RKO (cell line): ENCODE results near the gene IRX2.

Source experiments
- DNase-seq: peaks from one replicate; pipeline ENCODE4 v3.0.0-alpha.2; 2016; ENCODE audit warnings: low spot score

The IRX2 gene

DNA sequence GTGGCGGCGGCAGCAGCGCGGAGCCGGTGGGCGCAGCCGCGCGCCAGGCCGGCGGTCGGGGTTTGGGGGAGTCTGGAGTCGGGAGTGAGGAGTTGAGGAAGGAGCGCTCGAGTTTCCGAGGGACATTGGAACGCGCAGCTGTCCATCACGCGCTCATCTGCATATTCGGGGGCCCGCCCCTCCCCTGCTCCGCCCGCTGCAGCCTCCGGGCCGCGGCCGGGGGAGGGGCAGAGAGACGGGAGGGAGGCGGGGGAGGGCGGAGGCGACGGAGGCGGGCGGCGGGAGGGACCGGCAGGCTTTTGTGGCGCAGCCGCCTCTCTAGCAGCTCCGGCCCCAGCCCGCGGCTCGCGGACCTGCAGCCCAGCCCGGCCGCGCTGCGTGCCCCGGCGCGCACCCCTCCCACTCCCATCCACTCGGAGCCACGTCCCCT lies at the start of gene IRX2:
TSS of gene IRX2 (minus strand) at position 86 of the 430 bp plus-strand sequence. CDS start 264 bp downstream, outside the sequence.
- DNase-seq: peak; percentile 85

DNA sequence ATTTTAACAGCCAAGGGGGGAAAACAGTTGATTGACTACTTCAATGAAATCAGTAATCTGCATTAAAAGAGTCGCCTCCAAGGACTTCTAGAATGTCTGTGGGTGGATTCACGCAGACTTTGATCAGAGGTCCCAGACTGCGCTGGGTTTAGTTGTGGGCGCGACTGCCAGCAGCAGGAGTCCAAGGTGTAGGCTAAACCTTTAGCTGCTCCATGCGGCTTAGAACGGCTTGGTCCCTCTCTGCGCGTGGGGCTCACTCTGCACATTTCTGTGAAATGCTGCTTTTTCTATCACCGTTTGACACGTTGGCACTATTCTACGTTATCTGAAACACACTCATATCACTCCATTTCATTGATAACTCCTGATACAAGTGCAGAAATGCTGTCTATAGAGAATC lies 48.6 kb upstream of the IRX2 start:
- DNase-seq: no peak

DNA sequence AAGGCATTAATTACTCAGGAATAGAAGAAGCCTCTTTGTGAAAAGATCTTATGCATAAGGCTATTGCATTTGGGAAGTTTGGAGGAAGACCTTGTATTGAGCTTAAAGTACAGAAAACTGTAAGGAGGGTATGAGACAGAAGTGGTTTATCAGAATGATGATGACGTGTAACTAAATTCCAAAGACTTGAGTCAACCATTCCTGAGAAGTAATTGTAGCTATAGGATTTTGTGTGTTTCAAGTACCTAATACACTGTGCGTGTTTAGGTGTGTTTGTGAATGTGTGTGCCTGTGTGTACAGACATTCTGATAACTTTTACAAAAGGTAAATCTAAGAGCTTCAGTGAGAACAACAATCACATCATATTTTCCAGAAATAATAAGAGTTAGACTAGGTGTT lies 46.5 kb upstream of the IRX2 start:
- peak; percentile 22 for DNase-seq

DNA sequence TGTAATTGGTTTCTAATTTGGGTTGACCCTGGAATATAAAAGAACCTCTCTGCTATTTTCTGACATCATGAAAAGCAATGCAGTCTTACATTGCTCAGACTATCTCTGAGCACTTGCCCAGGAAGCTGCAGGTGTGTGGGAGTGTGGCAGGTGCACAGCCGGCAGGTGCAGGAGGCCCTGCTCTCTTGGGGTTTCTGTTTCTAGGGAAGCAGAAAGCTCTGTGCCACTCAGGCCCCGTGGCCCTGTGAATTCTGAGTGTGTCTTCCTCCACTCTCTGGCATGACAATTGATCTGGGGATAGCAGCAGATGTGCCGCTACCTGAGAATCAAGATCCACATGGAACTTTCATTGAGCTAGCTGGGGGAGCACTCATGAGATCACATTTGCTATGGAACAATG lies 45.7 kb upstream of the IRX2 start:
- no peak for DNase-seq

DNA sequence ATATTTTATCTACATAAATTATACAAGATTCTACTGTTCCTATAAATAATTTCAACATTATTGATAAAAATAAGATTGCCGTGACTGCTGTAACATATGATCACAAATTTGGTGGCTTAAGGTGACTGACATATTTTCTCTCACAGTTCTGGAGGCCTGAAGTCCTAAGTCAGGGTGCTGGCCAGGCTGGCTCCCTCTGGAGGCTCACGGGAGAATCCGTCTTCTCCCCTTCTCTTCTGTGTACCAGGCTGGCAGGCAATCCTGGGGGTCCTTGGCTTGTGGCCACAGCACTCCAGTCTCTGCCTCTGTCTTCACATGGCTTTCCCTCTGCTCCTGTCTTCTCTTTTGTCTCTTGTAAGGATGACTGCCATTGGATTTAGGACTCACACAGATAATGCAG lies 31.7 kb upstream of the IRX2 start:
- DNase-seq: no peak

DNA sequence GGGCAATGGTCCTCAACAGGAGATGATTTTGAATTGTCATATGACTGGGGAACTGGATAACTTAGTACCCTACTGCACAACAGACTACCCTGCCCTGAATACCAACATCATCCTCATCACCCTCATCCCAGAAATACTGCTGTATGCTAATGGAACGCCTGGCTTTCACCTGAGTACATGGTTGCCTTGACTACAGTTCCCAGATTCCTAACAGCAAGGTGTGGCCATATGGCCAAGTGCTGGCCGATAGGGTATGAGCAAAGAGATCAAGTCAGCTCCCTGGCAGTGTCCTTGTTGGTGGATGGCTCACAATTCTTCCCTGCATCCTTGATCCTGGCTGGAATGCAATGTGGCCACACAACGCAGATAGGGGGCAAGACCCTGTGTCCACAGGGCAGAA lies 31.2 kb upstream of the IRX2 start:
- no peak for DNase-seq

DNA sequence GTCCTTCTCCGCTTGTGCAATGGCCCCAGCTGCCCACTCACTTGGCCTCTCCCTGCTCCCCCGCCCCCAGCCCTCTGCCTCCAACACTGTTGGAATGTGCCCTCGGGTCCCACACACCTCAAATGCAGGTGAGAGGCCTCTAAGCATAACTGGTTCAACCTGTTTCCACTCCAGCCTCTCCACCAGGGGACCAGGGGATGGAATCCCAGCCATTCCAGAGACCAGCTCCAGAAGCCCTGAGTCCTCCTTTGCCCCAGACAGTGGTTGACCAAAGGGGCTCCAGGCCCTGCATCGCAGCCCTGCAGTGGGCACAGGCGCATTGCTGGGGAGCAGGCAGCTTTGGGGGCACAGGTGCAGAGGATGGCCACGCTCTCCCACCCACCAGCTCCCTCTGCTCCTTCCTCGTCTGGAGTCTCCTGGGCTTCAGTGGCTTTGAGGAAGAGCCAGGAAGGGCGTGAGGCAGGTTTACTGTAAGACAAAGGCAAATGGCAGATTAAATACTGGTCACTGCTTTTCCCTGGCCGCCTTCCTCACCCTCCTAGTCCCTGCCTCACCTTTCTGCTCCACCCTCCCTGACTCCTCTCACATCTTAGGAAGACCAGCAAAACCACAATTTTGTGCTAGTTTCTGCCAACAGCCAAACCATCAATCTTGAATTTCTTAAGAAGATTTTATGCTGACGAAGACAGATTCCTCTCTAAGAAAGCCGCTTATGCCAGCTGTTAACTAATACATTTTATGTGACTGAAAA lies 29.1 kb upstream of the IRX2 start:
- DNase-seq: no peak

DNA sequence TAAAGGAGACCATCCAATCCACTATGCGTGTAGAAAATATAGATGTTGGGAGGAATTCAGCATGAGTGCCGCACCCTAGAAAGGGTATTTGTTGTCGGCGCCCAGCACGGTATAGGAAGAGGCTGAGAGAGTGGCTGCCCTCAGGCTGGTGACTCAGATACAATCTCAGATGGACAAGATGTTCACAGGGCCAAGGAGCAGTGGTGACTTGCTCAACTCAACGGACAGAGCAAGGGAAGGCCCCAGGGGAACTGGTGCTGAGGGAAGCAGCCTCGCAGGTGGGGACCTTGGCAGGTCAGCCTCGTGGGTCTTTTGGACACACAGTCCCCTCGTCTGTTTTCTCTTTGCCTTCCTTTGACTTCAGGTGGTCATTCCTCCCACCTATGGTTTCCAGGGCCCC lies 28.0 kb upstream of the IRX2 start:
- DNase-seq: no peak

DNA sequence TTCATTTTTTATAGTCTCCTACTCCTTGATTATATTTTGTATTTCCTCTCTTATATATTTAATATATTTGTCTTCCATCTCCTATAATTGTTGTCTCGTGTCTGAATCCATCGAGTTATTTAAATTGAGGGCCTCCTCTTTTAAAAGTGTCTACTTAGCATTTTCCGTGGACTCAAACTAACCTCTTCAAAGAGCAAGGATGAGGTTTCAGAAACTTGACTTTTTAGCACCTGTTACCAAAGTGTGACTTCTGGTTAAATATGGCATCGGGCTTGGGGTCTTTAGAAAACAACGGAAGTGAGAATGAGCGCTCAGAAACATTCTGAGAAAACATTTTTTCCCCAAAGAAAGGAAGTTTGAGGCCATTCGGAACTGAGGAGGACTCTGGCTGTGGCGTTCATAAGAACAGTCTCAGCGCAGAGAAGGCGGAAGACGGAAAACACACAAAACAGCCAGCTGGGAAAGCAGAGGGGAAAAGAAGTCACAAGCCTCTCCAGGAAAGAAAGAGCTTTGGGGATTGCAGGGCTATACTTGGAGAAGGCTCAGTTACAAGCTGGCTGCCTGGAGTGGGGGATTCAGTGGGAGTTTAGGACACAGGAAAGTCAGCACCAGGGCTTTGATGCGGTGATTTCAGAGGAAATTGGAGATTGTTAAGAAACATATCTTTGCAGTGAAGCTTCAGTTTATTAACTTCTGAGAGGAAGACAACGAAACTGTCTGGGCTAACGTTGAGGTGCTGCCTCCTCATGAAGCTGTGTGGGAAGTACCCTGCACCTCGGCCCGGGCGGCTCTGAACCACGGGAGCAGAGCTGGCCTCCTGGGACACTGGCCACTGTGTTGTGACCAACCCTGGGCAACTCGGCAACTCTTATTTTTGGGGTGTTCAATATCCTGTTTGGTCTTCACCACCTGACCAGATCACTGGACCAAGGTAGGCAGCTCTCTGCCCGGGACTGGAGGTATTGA lies 25.1 kb upstream of the IRX2 start:
- no peak for DNase-seq

DNA sequence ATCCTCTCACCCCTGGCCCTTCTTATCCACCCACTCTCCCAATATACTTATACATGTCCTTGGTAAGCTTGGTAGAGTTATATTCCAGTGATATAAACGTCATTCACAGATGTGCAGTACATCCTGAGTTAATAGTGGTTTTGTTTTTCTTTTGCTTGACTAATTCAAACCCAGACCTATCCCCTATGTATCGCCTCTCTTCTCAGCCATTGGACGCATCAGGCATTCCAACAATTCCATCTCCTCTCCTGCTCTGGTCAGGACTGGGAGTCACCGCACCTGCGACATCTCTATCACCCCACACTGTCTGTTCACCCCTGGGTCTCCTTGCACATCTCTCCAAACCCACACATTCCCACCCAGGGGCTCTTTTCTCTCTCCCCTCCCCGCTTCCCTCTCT lies 21.9 kb upstream of the IRX2 start:
- DNase-seq: no peak

DNA sequence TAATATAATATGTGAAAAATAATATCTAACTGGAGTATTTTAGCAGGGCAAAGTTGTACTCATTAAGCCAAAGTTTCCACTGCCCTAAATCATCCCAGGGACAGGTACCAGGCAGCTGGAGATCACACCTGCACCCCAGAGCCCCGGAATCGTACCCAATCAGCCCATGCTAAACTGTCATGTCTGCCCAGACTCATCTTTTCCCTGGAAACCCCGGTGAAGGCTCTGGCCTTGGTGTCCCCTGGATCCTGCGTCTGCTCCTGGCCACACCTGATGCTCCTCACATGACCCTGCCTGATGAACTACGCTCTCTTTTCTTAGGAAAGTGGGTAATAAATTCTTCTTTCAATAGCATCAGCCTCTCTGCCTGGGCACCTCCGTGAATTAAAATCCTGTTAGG lies 15.6 kb upstream of the IRX2 start:
- DNase-seq: no peak

DNA sequence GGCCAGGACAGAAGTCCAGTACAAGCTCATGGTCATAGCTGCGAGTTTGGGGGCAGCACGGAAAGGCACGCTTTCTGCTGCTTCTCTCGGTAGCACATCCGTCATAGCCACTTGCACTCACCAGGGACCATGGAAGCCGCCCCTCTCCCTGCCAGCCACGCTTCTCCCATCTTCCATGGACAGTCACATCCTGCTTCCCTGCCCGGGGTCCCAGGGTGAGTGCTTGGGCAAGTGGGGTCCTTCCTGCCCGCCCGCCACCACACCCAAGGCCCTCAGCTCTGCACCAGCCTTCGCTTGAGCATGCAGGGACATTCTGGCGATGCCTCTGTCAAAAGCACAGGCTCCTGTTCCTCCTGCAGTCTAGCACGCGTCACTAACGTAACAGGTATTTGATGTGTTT lies 13.1 kb upstream of the IRX2 start:
- no peak for DNase-seq

DNA sequence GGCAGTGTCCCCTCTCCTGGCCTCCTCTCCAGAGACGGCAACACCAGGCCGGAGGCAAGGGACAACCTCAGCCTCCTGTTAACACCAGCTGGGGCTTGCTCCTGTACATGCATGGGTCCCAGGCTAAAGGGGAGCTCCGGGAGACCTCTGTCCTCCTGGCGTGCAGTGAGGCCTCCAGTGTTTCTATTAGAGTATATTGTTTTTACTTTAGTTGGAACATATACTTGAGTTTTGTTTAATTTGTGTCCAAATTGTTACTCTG lies 12.0 kb upstream of the IRX2 start:
- DNase-seq: no peak

DNA sequence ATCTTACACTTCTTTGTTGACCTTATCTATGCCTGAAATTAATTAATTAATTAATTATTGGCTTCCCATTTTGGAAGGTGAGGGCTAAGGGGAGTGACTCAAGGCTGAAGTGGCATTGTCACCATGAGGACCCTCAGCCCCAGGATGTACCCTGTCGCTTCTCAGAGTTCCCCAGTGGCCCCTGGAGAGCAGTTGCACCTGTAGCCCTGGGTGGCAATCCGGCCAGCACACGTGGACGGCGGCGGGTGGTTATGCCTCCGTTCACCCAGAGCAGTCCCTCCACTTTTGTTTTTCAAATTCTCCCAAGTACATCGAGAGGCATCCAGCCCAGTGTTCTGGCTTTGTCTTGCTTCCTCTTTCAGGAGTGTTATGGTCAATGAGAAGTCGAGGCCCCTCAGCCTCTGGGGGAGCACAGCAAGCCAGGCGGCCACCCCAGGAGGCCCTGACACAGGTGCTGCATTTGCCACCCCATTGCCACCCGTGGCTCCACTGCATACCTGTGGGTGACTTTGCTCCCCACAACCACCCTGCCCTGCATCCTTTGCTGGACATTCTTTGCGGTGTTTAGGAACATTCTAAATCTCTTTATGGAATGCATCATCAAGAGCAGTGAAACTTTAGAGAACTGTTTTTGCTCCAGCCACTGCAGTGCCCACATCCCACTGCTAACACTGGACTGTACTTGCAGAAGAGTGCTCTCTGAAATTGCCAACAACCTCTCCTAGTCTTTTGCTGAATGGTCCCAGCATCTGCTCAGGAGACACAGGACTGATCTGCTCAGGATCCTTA lies 11.5 kb upstream of the IRX2 start:
- no peak for DNase-seq

DNA sequence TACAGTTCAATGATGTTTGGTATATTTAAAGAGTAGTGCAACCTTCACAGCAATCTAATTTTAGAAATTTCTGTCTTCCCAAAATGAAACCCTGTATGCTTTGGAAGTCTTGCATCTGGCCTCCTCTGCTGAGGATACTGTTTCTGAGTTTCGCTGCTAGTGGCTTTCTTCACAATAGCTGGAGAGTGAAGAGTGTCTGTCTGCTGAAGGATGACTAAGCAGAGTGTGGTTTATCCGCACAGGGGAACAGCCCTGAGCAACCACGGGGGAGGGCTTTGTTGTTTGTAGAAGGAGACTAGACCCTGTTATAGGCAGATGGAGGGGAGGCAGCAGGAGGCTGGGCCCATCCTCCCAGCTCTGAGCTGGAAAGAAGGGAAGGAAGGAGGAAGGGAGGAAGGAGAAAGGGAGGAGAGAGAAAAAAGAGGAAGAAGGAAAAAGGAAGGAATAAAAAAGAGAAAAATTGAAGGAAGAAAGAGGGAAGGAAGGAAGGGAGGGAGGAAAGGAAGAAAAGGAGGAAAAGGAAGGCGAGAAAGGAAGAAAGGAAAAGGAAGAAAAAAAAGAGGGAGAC lies 10.5 kb upstream of the IRX2 start:
- DNase-seq: no peak

DNA sequence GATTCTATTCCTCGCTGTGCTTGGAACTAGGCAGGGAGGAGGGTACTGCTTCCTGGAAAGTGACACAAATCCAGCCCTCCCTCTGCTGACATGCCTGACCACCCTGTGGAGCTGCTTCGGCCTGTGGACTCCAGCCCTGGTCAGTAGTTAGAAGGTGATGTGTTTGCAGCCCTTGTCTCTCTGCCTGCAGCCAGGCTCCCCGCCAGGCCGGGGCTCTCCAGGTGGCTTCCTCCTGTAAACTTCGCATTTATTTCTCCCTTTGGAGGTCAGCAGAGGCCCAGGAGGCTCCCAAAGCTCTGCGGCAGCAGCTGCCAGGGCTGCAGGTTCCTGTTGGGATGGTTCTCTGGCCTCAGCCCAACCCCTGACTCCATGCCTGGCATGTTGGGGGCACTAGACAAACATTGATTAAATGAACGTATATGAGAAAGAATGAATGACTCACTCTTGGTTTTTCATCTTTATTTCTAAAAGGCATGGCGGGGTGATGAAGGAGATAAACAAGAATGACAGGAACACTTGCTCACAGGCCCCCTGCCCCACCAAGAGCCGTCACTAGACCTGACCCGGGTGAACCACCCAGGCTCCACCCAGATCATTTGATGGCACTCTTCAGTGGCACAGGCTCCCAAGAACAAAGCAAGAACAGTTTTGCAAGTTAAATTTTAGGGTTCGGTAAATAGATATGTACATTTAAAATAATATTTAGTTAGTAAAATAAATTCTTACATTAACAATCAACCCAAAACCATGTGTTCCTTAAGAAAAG lies 8.4 kb upstream of the IRX2 start:
- DNase-seq: no peak

DNA sequence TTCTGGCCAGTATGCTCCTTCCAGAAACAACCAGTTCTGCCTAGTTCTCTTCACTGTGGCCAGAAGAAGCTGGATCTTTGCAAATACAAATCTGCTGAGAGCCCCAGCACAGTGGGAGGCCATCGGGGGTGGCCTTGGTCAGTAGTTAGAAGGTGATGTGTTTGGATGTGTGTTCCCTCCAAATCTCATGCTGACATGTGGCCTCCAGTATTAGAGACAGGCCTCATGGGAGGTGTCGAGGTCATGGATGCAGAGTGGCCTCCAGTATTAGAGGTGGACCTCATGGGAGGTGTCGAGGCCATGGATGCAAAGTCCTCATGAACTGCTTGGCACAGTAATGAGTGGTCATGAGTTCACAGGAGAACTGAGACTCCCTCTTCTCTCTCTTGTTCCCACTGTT lies 7.6 kb upstream of the IRX2 start:
- no peak for DNase-seq

DNA sequence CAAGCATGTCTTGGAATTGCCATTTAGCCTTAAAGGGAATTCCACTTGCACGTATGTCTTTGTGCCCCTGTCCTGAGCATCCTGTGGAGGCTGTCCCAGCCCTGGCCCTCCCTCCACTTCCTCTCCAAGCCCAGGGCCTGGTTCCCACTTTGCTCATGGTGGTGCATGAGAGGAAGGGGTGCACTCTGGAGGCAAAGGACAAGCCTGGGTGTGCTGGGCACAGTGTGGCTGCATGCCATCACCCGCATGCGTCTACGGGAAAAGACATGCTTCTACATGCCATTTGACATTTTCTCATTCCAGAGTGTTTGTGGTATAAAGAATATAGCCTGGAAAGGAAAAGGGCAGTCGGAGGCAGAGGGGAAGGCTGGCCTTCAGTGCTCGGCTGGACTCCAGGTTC lies 7.2 kb upstream of the IRX2 start:
- no peak for DNase-seq

DNA sequence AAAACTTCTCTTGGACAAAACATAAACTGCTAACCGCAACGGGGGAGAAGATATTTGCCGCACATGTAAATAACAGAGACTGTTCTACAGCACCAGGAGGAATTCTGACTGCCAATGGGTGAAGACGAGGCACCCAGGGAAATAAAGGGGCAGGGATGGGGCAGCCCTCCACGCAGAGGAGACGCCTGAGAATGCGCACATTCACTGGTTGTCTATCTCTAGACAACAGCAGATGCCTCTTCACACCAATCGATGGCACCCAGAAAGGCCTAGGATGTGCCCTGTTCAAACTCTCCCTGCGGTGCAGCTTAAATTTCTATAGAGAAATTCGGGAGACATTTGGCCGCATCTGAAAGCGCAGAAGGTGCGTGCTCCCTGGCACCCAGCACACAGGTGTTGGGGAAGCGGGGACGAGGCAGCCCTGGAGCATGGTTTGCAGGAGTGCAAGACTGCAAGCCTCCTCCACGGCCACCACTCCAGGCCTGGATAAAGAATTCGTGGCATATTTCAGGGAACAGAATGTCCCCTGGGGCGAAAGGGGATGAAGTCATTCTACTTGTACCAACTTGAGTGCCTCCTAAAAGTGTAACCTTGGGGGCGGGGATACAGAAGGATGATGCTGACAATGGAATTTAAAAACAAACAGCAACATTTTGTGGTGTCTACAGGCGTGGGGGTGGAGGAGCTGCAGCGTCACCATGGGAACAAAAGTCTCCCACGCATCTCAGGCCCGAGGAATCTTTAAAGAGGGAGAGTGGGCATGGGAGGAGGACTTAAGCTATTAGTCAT lies 6.3 kb upstream of the IRX2 start:
- DNase-seq: no peak

DNA sequence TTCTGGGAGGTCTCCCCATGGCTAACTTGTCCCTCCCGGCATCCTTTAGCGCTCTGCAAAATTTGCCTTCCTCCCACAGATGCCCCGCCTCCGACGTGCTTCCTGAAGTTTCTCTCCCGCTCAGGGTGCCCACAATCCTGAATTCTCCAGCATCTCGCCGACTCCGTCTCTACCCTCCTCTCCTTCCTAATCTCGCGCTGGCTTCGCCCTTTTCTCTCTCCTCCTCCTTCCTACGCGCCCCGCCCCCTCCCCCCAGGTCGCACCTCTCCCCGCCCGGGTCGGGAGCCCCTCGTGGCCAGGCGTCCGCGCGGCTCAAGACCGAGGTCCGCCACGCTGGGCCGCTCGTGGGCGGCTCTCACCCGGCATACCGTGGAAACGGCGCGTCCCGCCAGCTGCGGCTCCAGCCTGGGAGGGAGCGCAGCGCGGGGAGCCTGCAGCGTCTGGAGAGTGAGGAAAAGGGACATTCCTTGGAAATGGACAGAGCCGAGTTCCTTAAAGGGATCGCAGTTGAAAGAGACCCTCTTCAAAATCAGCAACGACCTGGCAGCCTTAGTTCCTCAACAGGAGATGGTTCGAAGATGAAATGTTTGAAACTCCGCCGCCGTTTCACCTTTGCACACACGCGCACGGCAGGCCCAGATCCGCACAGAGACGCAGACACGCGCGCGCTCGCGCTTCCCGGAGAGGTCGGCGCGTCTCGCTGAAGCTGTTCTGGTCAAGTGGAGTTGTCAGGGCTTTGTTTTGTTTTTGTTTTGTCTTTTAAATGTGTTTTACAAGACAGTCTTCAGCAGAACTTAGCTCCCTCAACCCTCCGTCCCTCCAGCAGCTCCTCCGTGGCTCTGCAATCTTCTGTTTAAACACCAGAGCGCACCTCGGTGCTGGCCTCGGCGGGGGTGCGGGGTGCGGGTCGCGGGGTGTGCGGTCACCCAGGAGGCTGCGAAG lies 5.0 kb upstream of the IRX2 start:
- DNase-seq: no peak
